Measurements from ENCODE around the gene CALM1.

Gene CALM1

DNA sequence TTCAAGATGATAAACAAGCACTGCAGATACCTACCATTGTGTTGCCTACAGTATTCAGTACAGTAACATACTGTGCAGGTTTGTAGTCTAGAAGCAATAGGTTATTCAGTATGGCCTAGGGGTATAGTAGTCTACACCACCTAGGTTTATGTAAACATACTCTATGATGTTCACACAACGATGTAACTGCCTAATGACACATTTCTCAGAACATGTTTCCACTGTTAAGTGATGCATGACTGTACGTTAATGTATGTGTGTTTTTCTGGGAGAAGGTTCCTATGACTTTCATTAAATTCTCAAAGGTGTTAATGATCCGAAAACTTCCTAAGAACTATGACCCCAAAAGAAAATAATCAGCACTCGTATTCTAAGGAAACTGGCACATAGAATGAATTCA, 20.9 kb upstream of the CALM1 start:
- Histone ChIP-seq H3K79me2 (ENCODE audit: insufficient read depth, low read length) (no peaks in the 10 kb centered on the region), H3K4me2 (ENCODE audit: low read depth, low read length, poor library complexity, severe bottlenecking) (no peak overlapping the region), H3K9me2 (replicated peaks; ENCODE audit: insufficient read depth, low read length) (no peaks in the 10 kb centered on the region), H2AFZ (ENCODE audit: low read depth, low read length, severe bottlenecking) (no peak overlapping the region), H3K4me3 (ENCODE audit: insufficient read depth, low read length, poor library complexity, severe bottlenecking) (no peak overlapping the region), H3K27ac (ENCODE audit: low read depth, low read length) (no peak overlapping the region), H3K9ac (ENCODE audit: low read length) (no peak overlapping the region), H3F3A (ENCODE audit: insufficient read depth) (no peaks in the 10 kb centered on the region), H4K20me1 (ENCODE audit: low read depth, low read length) (no peaks in the 10 kb centered on the region), H3K9me3 (ENCODE audit: insufficient read depth, low read length) (no peaks in the 10 kb centered on the region), H3K27me3 (ENCODE audit: low read length) (no peaks in the 10 kb centered on the region), H3K36me3 (ENCODE audit: low read length) (no peaks in the 10 kb centered on the region)
- TF ChIP-seq, protein P1, sequence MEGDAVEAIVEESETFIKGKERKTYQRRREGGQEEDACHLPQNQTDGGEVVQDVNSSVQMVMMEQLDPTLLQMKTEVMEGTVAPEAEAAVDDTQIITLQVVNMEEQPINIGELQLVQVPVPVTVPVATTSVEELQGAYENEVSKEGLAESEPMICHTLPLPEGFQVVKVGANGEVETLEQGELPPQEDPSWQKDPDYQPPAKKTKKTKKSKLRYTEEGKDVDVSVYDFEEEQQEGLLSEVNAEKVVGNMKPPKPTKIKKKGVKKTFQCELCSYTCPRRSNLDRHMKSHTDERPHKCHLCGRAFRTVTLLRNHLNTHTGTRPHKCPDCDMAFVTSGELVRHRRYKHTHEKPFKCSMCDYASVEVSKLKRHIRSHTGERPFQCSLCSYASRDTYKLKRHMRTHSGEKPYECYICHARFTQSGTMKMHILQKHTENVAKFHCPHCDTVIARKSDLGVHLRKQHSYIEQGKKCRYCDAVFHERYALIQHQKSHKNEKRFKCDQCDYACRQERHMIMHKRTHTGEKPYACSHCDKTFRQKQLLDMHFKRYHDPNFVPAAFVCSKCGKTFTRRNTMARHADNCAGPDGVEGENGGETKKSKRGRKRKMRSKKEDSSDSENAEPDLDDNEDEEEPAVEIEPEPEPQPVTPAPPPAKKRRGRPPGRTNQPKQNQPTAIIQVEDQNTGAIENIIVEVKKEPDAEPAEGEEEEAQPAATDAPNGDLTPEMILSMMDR (IDR thresholded peaks at IDR 0.05; ENCODE audit: insufficient read depth, low read length, poor library complexity, severe bottlenecking): no peak
- TF ChIP-seq EZH2phosphoT487 (conservative IDR thresholded peaks at IDR 0.05; ENCODE audit: low read length): no peak

DNA sequence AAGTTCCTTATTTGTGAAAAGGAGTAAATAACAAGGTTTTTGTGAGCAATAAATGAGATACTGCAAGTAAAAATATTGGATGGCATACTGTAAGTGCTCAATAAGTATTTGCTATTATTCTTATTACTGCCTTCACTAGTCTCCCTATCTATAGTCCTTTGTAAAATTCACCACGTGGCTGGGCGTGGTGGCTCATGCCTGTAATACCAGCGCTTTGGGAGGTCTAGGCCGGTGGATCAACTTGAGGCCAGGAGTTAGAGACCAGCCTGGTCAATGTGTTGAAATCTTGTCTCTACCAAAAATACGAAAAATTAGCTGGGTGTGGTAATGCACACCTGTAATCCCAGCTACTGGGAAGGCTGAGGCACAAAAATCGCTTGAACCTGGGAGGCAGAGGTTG, 18.6 kb upstream of the CALM1 start:
- Histone ChIP-seq H3K4me3 (ENCODE audit: insufficient read depth, low read length, poor library complexity, severe bottlenecking) (no peak overlapping the region), H3K4me2 (ENCODE audit: low read depth, low read length, poor library complexity, severe bottlenecking) (no peak overlapping the region), H3K27ac (ENCODE audit: low read depth, low read length) (no peak overlapping the region), H3K27me3 (ENCODE audit: low read length) (no peaks in the 10 kb centered on the region), H4K20me1 (ENCODE audit: low read depth, low read length) (no peaks in the 10 kb centered on the region), H3K9me3 (ENCODE audit: insufficient read depth, low read length) (no peaks in the 10 kb centered on the region), H3K79me2 (ENCODE audit: insufficient read depth, low read length) (no peaks in the 10 kb centered on the region), H3F3A (ENCODE audit: insufficient read depth) (peaks cover 13% of the 10 kb centered on the region; the same call in 1 of the 2 replicates), H2AFZ (ENCODE audit: low read depth, low read length, severe bottlenecking) (no peak overlapping the region), H3K9me2 (replicated peaks; ENCODE audit: insufficient read depth, low read length) (no peaks in the 10 kb centered on the region), H3K9ac (ENCODE audit: low read length) (no peak overlapping the region), H3K36me3 (ENCODE audit: low read length) (no peaks in the 10 kb centered on the region)
- TF ChIP-seq, protein P1 (IDR thresholded peaks at IDR 0.05; ENCODE audit: insufficient read depth, low read length, poor library complexity, severe bottlenecking): no peak
- no peak for TF ChIP-seq EZH2phosphoT487 (conservative IDR thresholded peaks at IDR 0.05; ENCODE audit: low read length)

GRCh38 chr14:90379106-90379505, 17.7 kb upstream of the CALM1 start:
- no peak overlapping the region for H2AFZ ChIP-seq (ENCODE audit: low read depth, low read length, severe bottlenecking)
- no peaks in the 10 kb centered on the region for H3K9me2 ChIP-seq (replicated peaks; ENCODE audit: insufficient read depth, low read length)
- no peak overlapping the region for H3K4me2 ChIP-seq (ENCODE audit: low read depth, low read length, poor library complexity, severe bottlenecking)
- no peak for TF ChIP-seq EZH2phosphoT487 (conservative IDR thresholded peaks at IDR 0.05; ENCODE audit: low read length)
- TF ChIP-seq, protein P1 (IDR thresholded peaks at IDR 0.05; ENCODE audit: insufficient read depth, low read length, poor library complexity, severe bottlenecking): no peak
- no peaks in the 10 kb centered on the region for H3K36me3 ChIP-seq (ENCODE audit: low read length)
- no peaks in the 10 kb centered on the region for H3K9me3 ChIP-seq (ENCODE audit: insufficient read depth, low read length)
- H3K9ac ChIP-seq (ENCODE audit: low read length): no peak overlapping the region
- H3K4me3 ChIP-seq (ENCODE audit: insufficient read depth, low read length, poor library complexity, severe bottlenecking): no peak overlapping the region
- peaks cover 13% of the 10 kb centered on the region; the same call in 1 of the 2 replicates for H3F3A ChIP-seq (ENCODE audit: insufficient read depth)
- no peaks in the 10 kb centered on the region for H3K27me3 ChIP-seq (ENCODE audit: low read length)
- no peaks in the 10 kb centered on the region for H3K79me2 ChIP-seq (ENCODE audit: insufficient read depth, low read length)
- no peaks in the 10 kb centered on the region for H4K20me1 ChIP-seq (ENCODE audit: low read depth, low read length)
- no peak overlapping the region for H3K27ac ChIP-seq (ENCODE audit: low read depth, low read length)
